ENCODE measurements around the gene TRAFD1. TPM values are rescaled to one million over a fixed set of nuclear protein-coding genes. Genes with fewer than 3 reads are reported as not detected.
A peak's percentile ranks its signal among the peaks of the same experiment; 100 is the strongest.

TRAFD1 gene
- total RNA-seq, 1 donor from 2014 or later: 27.5 TPM

- H3K9me3 Mint-ChIP-seq (ENCODE audit: low read depth): no peaks in the 10 kb centered on the region
- peaks cover 15% of the 10 kb centered on the region for H3K36me3 Mint-ChIP-seq (ENCODE audit: low read depth)
- no peak for DNase-seq (ENCODE audit: low spot score)
- TF ChIP-seq, protein P1, sequence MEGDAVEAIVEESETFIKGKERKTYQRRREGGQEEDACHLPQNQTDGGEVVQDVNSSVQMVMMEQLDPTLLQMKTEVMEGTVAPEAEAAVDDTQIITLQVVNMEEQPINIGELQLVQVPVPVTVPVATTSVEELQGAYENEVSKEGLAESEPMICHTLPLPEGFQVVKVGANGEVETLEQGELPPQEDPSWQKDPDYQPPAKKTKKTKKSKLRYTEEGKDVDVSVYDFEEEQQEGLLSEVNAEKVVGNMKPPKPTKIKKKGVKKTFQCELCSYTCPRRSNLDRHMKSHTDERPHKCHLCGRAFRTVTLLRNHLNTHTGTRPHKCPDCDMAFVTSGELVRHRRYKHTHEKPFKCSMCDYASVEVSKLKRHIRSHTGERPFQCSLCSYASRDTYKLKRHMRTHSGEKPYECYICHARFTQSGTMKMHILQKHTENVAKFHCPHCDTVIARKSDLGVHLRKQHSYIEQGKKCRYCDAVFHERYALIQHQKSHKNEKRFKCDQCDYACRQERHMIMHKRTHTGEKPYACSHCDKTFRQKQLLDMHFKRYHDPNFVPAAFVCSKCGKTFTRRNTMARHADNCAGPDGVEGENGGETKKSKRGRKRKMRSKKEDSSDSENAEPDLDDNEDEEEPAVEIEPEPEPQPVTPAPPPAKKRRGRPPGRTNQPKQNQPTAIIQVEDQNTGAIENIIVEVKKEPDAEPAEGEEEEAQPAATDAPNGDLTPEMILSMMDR (IDR thresholded peaks at IDR 0.05): no peak
- peaks cover 5% of the 10 kb centered on the region for H3K4me1 Mint-ChIP-seq (ENCODE audit: low read depth)
- no peak overlapping the region for H3K4me3 Mint-ChIP-seq (ENCODE audit: unreplicated experiment)
- H3K27ac Mint-ChIP-seq (ENCODE audit: unreplicated experiment): no peak overlapping the region
- H3K27me3 Mint-ChIP-seq (ENCODE audit: low read depth): no peaks in the 10 kb centered on the region
Observed at GRCh38 chr12:112169966-112170365, 44.6 kb downstream of the TRAFD1 start.

- peaks cover 19% of the 10 kb centered on the region for H3K36me3 Mint-ChIP-seq (ENCODE audit: low read depth)
- H3K27ac Mint-ChIP-seq (ENCODE audit: unreplicated experiment): no peak overlapping the region
- TF ChIP-seq, protein P1 (IDR thresholded peaks at IDR 0.05): peak; percentile 69
- no peaks in the 10 kb centered on the region for H3K9me3 Mint-ChIP-seq (ENCODE audit: low read depth)
- H3K4me3 Mint-ChIP-seq (ENCODE audit: unreplicated experiment): no peak overlapping the region
- peak; percentile 29 for DNase-seq (ENCODE audit: low spot score)
- peaks cover 5% of the 10 kb centered on the region for H3K4me1 Mint-ChIP-seq (ENCODE audit: low read depth)
- no peaks in the 10 kb centered on the region for H3K27me3 Mint-ChIP-seq (ENCODE audit: low read depth)
Observed at GRCh38 chr12:112170376-112170775, 45.0 kb downstream of the TRAFD1 start.

GRCh38 chr12:112170971-112171596 is 45.7 kb downstream of the TRAFD1 start:
- H3K27me3 Mint-ChIP-seq (ENCODE audit: low read depth): no peaks in the 10 kb centered on the region
- no peak overlapping the region for H3K4me3 Mint-ChIP-seq (ENCODE audit: unreplicated experiment)
- no peaks in the 10 kb centered on the region for H3K9me3 Mint-ChIP-seq (ENCODE audit: low read depth)
- TF ChIP-seq, protein P1 (IDR thresholded peaks at IDR 0.05): no peak
- DNase-seq (ENCODE audit: low spot score): peak; percentile 78
- H3K36me3 Mint-ChIP-seq (ENCODE audit: low read depth): peaks cover 26% of the 10 kb centered on the region
- no peak overlapping the region for H3K27ac Mint-ChIP-seq (ENCODE audit: unreplicated experiment)
- H3K4me1 Mint-ChIP-seq (ENCODE audit: low read depth): peaks cover 5% of the 10 kb centered on the region

GRCh38 chr12:112172556-112173324 is 47.4 kb downstream of the TRAFD1 start:
- Mint-ChIP-seq H3K9me3 (ENCODE audit: low read depth) (no peaks in the 10 kb centered on the region), H3K4me3 (ENCODE audit: unreplicated experiment) (no peak overlapping the region), H3K27me3 (ENCODE audit: low read depth) (no peaks in the 10 kb centered on the region), H3K27ac (ENCODE audit: unreplicated experiment) (no peak overlapping the region), H3K36me3 (ENCODE audit: low read depth) (peaks cover 26% of the 10 kb centered on the region), H3K4me1 (ENCODE audit: low read depth) (peaks cover 5% of the 10 kb centered on the region)
- peak; percentile 84 for DNase-seq (ENCODE audit: low spot score)
- TF ChIP-seq, protein P1 (IDR thresholded peaks at IDR 0.05): no peak

- H3K9me3 Mint-ChIP-seq (ENCODE audit: low read depth): no peaks in the 10 kb centered on the region
- peaks cover 28% of the 10 kb centered on the region for H3K36me3 Mint-ChIP-seq (ENCODE audit: low read depth)
- H3K27ac Mint-ChIP-seq (ENCODE audit: unreplicated experiment): no peak overlapping the region
- peak; percentile 44 for DNase-seq (ENCODE audit: low spot score)
- no peaks in the 10 kb centered on the region for H3K27me3 Mint-ChIP-seq (ENCODE audit: low read depth)
- TF ChIP-seq, protein P1 (IDR thresholded peaks at IDR 0.05): no peak
- H3K4me1 Mint-ChIP-seq (ENCODE audit: low read depth): peaks cover under 1% of the 10 kb centered on the region
- no peak overlapping the region for H3K4me3 Mint-ChIP-seq (ENCODE audit: unreplicated experiment)
Observed at GRCh38 chr12:112175361-112176155, 50.2 kb downstream of the TRAFD1 start.
